Small intestine (tissue), 7 donors: ENCODE data around the gene ATP5IF1. TPM values are rescaled to one million over a fixed set of nuclear protein-coding genes. Genes with fewer than 3 reads are reported as not detected.
A peak's percentile ranks its signal among the peaks of the same experiment; 100 is the strongest.

ENCODE experiments used
- DNase-seq, 2 donors: peaks; one replicate each; pipeline versions ENCODE4 v3.0.0 to v3.0.0-alpha.2; 2013
- FAIRE-seq: peaks from 2 replicates; lab custom pipeline; 2012; peaks lifted over from hg19 to GRCh38; lab: Jason Lieb, UNC
- H3K27ac ChIP-seq, 3 donors: one replicate each; pipeline ENCODE4 v1.5.1; 2013; ENCODE audit warnings: low read length in 2 of 3, mild to moderate bottlenecking in 2 of 3, control low read depth in 1 of 3, inconsistent platforms in 1 of 3, low read depth in 1 of 3, moderate library complexity in 1 of 3
- H3K27me3 ChIP-seq, 3 donors: one replicate each; pipeline ENCODE4 v1.6.1; 2013; ENCODE audit warnings: low read length in 3 of 3, inconsistent platforms in 1 of 3; ENCODE audit not compliant: control insufficient read depth in 3 of 3, insufficient read depth in 3 of 3
- H3K36me3 ChIP-seq, 3 donors: one replicate each; pipeline ENCODE4 v1.6.1; 2013; ENCODE audit warnings: low read length in 3 of 3, inconsistent platforms in 1 of 3, low read depth in 1 of 3, mild to moderate bottlenecking in 1 of 3, moderate library complexity in 1 of 3; ENCODE audit not compliant: control insufficient read depth in 3 of 3, insufficient read depth in 2 of 3
- H3K4me1 ChIP-seq, 3 donors: one replicate each; pipeline ENCODE4 v1.6.1; 2013; ENCODE audit warnings: low read length in 2 of 3, inconsistent platforms in 1 of 3, low read depth in 1 of 3, mild to moderate bottlenecking in 1 of 3, moderate library complexity in 1 of 3; ENCODE audit not compliant: control insufficient read depth in 3 of 3, insufficient read depth in 2 of 3
- H3K4me3 ChIP-seq, 3 donors: one replicate each; pipeline ENCODE4 v1.5.1; 2013; ENCODE audit warnings: low read length in 3 of 3, control low read depth in 1 of 3, inconsistent platforms in 1 of 3, low read depth in 1 of 3, mild to moderate bottlenecking in 1 of 3, moderate library complexity in 1 of 3
- H3K9me3 ChIP-seq, 2 donors: one replicate each; pipeline ENCODE4 v1.6.1; 2013; ENCODE audit warnings: low read depth in 1 of 2, low read length in 1 of 2; ENCODE audit not compliant: control insufficient read depth in 2 of 2, insufficient read depth in 1 of 2
- whole genome bisulfite sequencing, 3 donors: extraction: QIAGEN DNeasy Blood & Tissue Kit; methylation state at CpG; one replicate each; pipeline ENCODE4 v1.1.7; 2013; 5-methylcytosine and 5-hydroxymethylcytosine counted together
- polyA plus RNA-seq, 4 donors: library from polyadenylated mRNA; stranded (reverse) in 3 of 4; unstranded in 1 of 4; fragments of 200-250 nt in 3 of 4; fragments of 120-200 nt in 1 of 4; gene quantifications; one replicate each; pipeline versions ENCODE4 v1.2.1 to v1.2.3, GENCODE V29; 2013
- donor health status: healthy with polysubstance abuse.
- donor health status: control.
- donor health status: control.
- donor health status: Bipolar disorder and iron deficiency.
- donor health status: healthy.

Gene ATP5IF1
- polyA plus RNA-seq, 4 donors: 389 to 1,616 (median 793) TPM

DNA sequence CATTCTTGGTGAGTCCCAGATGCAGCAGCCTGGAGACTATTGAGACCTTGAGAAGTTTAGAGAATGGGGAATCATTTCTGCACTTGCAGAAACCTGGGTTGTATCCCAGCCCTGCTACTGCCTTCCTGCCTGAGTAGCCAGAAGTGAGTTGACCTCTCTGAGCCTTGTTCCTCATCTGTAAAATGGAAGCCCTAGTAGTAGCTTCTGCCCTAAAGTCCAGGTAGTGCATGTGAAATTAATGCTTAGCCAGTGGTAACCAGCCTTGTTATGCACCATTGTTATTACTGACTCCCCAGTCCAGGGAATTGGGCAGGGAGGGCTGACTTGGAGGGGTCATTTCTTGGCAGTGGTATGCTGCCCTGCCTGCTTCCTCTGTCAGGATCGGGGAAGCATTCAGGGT, 29.0 kb downstream of the ATP5IF1 start:
- FAIRE-seq: no peak
- DNase-seq: no peak
- WGBS, 3 donors: 94 to 100% (median 94%) methylated on average over 1 of the region's 1 CpG
- Histone ChIP-seq H3K9me3 (no peaks in the 10 kb centered on the region), H3K27me3 (no peaks in the 10 kb centered on the region), H3K4me3 (no peak overlapping the region), H3K27ac (no peak overlapping the region), H3K36me3 (peaks cover 0 to 14% (median 0%) of the 10 kb centered on the region in 3 donors), H3K4me1 (peaks cover 5 to 41% (median 25%) of the 10 kb centered on the region in 3 donors)

DNA sequence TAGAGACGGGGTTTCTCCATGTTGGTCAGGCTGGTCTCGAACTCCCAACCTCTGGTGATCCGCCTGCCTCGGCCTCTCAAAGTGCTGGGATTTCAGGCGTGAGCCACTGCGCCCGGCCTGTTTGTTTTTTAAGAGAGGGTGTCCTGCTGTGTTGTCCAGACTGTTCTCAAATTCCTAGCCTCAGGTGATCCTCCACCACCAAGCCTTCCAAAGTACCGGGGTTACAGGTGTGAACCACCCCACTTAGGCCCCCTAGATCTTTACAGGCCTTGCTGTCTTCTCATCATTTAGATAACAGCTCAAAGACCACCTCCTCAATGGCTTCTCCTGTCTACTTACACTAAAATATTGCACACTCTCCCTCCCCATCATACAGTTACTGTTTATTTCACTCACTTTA, 29.7 kb downstream of the ATP5IF1 start:
- H3K27me3 ChIP-seq: no peaks in the 10 kb centered on the region
- DNase-seq (no peak), FAIRE-seq (no peak)
- no peak overlapping the region for H3K4me3 ChIP-seq
- H3K4me1 ChIP-seq: peaks cover 5 to 41% (median 24%) of the 10 kb centered on the region in 3 donors
- H3K27ac ChIP-seq: no peak overlapping the region
- H3K36me3 ChIP-seq: peaks cover 0 to 16% (median 0%) of the 10 kb centered on the region in 3 donors
- WGBS, 3 donors: 91 to 92% (median 92%) methylated on average over 8 of the region's 8 CpGs
- no peaks in the 10 kb centered on the region for H3K9me3 ChIP-seq

DNA sequence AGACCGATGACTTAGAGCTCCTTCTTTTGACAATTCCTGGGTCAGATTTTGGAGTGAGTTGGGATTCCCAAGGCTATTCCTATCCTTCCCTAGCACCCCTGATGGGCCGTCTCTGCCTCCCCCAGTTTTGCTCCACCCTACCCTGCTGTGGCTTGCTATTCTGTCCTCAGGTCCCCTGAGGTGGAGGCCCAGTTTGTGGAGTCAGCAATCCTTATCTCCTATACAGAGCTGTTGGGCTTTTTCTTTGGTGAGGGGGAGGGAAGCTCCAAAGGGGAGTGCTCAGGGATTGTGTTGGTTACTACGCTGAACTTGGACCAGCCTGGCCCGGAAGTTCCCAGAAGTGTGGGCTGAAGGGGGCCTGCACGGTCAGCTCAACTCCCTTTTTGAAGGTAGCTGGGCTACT, 31.0 kb downstream of the ATP5IF1 start:
- Histone ChIP-seq H3K4me3 (no peak overlapping the region), H3K27ac (peak overlapping the region in 1 of 3 donors; percentile 64), H3K36me3 (peaks cover 0 to 27% (median under 1%) of the 10 kb centered on the region in 3 donors), H3K27me3 (no peaks in the 10 kb centered on the region), H3K4me1 (peaks cover 5 to 37% (median 16%) of the 10 kb centered on the region in 3 donors), H3K9me3 (no peaks in the 10 kb centered on the region)
- FAIRE-seq (no peak), DNase-seq (peak in 1 of 2 donors; percentile 75)
- 50 to 64% (median 58%) methylated on average over 5 of the region's 5 CpGs for WGBS, 3 donors

DNA sequence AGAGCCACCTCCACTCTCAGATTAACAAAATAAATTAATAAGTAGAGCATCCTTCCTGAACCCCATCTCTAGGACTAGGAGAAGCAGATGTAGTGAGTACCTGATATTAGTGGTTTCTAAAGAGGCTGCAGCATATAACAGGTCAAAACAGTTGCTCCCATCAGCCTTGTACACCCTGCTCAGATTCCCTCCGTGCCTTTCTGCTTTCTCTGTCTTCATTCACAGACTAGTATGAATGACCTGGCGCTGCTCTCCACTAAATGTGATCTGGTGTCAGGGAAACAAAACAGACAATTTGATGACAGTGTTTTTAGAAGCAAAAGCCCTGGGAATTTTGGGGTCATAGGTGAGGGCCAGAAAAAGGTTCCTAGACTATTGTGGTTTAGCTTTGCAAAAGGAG, 31.7 kb downstream of the ATP5IF1 start:
- H3K27ac ChIP-seq: no peak overlapping the region
- peaks cover 3 to 33% (median 16%) of the 10 kb centered on the region in 3 donors for H3K4me1 ChIP-seq
- no peaks in the 10 kb centered on the region for H3K27me3 ChIP-seq
- H3K4me3 ChIP-seq: no peak overlapping the region
- FAIRE-seq (no peak), DNase-seq (no peak)
- peaks cover 0 to 34% (median 4%) of the 10 kb centered on the region in 3 donors for H3K36me3 ChIP-seq
- no peaks in the 10 kb centered on the region for H3K9me3 ChIP-seq
- whole genome bisulfite sequencing, 3 donors: 88 to 94% (median 88%) methylated on average over 2 of the region's 2 CpGs

DNA sequence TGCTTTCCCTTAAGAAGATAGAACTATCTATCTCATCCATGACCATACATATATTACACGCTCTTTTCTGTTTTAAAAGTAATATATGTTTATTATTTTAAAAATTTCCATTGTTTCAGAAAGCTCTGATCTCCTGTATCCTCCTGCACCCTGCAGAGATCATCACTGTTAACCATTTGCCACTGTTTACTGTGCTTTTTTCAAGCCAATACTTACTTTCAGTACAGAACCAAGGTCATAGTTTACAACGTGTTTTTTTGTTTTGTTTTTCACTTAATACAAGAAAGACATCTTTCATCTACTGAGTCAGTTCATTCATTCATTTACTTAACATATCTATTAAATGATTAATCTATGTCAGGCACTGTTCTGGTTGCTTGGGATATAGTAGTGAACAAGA, 33.6 kb downstream of the ATP5IF1 start:
- no peak for FAIRE-seq
- WGBS, 3 donors: 47 to 64% (median 63%) methylated on average over 2 of the region's 2 CpGs
- H3K27ac ChIP-seq: no peak overlapping the region

DNA sequence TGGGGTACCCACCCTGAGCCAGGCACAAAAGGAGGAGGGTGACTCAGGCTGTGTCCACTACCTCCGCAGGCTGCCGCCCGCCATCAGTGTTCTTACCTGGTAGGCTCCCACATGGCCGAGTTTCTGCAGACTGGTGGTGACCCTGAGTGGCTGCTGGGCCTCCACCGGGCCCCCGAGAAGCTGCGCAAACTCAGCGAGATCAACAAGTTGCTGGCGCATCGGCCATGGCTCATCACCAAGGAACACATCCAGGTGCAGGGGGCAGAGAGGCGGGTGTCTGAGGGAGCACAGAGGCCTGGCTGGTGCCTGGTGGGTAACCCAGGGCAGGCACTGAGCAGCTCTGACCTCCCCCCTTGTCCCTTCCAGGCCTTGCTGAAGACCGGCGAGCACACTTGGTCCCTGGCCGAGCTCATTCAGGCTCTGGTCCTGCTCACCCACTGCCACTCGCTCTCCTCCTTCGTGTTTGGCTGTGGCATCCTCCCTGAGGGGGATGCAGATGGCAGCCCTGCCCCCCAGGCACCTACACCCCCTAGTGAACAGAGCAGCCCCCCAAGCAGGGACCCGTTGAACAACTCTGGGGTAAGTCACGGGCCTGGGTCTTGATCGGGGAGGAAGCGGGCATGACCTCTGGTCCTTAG, 36.4 kb downstream of the ATP5IF1 start:
- Histone ChIP-seq H3K4me3 (no peak overlapping the region), H3K9me3 (no peaks in the 10 kb centered on the region), H3K4me1 (peaks cover 0 to 3% (median 0%) of the 10 kb centered on the region in 3 donors), H3K27ac (no peak overlapping the region), H3K27me3 (no peaks in the 10 kb centered on the region), H3K36me3 (peaks cover 10 to 70% (median 17%) of the 10 kb centered on the region in 3 donors)
- WGBS, 3 donors: 94 to 96% (median 96%) methylated on average over 19 to 20 of the region's 20 CpGs
- DNase-seq (no peak), FAIRE-seq (no peak)

More for the DNA sequence above, 33.6 kb downstream of the ATP5IF1 start:
- DNase-seq: no peak
- Histone ChIP-seq H3K36me3 (peaks cover 10 to 47% (median 12%) of the 10 kb centered on the region in 3 donors), H3K4me3 (no peak overlapping the region), H3K4me1 (peaks cover 0 to 23% (median 16%) of the 10 kb centered on the region in 3 donors), H3K9me3 (no peaks in the 10 kb centered on the region), H3K27me3 (no peaks in the 10 kb centered on the region)

DNA sequence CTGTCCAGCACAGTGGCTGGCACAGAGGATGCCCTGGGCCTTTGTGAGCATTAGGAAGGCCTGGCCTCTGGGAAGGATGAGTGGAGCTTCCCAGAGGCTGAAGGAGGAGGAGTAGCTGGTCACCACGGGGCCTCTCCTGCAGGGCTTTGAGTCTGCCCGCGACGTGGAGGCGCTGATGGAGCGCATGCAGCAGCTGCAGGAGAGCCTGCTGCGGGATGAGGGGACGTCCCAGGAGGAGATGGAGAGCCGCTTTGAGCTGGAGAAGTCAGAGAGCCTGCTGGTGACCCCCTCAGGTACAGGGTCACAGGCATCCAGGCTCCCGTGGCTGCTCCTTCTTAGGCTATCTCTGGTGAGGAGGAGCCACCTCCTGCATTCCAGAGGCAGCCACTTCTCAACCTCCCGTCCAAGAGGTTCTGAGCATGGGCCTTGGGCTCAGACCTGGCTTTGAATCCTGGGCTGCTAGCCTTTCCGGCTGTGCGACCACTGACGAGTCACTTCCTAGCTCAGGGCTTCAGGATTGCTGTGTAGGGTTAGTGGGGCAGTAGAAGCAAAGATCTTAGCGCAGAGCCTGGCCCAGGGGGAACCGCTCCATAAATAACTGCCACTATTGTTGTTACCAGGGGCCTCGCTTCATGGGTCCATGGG, 37.4 kb downstream of the ATP5IF1 start:
- Histone ChIP-seq H3K27me3 (no peaks in the 10 kb centered on the region), H3K27ac (no peak overlapping the region), H3K36me3 (peaks cover 15 to 75% (median 17%) of the 10 kb centered on the region in 3 donors), H3K4me1 (no peaks in the 10 kb centered on the region), H3K4me3 (no peak overlapping the region), H3K9me3 (no peaks in the 10 kb centered on the region)
- FAIRE-seq: no peak
- WGBS, 3 donors: 87 to 92% (median 91%) methylated on average over 17 of the region's 17 CpGs
- DNase-seq: no peak

DNA sequence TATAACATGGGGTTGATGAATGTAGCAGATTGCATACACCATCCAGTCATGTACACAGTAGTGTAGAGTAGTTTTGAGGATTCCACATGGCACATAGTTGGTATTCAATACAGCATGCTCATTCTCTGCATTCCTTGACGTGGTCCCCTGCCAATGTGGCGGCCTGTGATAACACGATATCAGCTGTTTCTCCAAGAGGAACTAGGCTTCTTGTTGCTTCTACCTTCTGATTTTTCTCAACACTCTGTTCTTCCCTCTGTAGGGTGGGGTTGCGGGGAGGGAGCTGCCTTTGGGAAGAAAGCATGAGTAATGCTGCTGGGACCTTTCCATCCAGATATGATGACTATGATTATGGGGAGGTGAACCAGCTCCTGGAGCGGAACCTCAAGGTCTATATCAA, 42.8 kb downstream of the ATP5IF1 start:
- H3K36me3 ChIP-seq: peaks cover 13 to 86% (median 15%) of the 10 kb centered on the region in 3 donors
- no peaks in the 10 kb centered on the region for H3K27me3 ChIP-seq
- no peak for FAIRE-seq
- peaks cover 3 to 14% (median 6%) of the 10 kb centered on the region in 3 donors for H3K4me1 ChIP-seq
- no peak overlapping the region for H3K27ac ChIP-seq
- H3K9me3 ChIP-seq: no peaks in the 10 kb centered on the region
- no peak for DNase-seq
- WGBS, 3 donors: 92 to 95% (median 95%) methylated on average over 5 of the region's 5 CpGs
- H3K4me3 ChIP-seq: no peak overlapping the region
